DOHH2 (cell line): ENCODE data around the gene ADSL.

Experiments used
- H3F3A ChIP-seq: fragments of 200-600 bp; sonication (generic), shearing (Covaris generic); 2 replicates; pipeline ENCODE4 v1.6.0; 2016; ENCODE audit warnings: antibody characterized with exemption, mild to moderate bottlenecking; ENCODE audit not compliant: control insufficient read depth, insufficient read depth
- H3K27ac ChIP-seq: fragments of 200-600 bp; sonication (generic); 2 replicates; pipeline ENCODE4 v1.5.1; 2014; ENCODE audit warnings: low read depth, mild to moderate bottlenecking, low read length, moderate library complexity
- H3K27me3 ChIP-seq: fragments of 200-600 bp; sonication (generic); 2 replicates; pipeline ENCODE4 v1.6.1; 2014; ENCODE audit warnings: mild to moderate bottlenecking, low read length, mixed read lengths; ENCODE audit not compliant: control insufficient read depth
- H3K36me3 ChIP-seq: fragments of 200-600 bp; sonication (generic); 2 replicates; pipeline ENCODE4 v1.6.1; 2014; ENCODE audit warnings: mild to moderate bottlenecking, low read length, moderate library complexity, mixed read lengths; ENCODE audit not compliant: control insufficient read depth
- H3K4me1 ChIP-seq: fragments of 200-600 bp; sonication (generic); 2 replicates; pipeline ENCODE4 v1.6.1; 2014; ENCODE audit warnings: mild to moderate bottlenecking, low read length, mixed read lengths; ENCODE audit not compliant: control insufficient read depth
- H3K4me2 ChIP-seq: fragments of 200-600 bp; sonication (generic); 2 replicates; pipeline ENCODE4 v1.6.0; 2014; ENCODE audit warnings: mild to moderate bottlenecking, low read length, moderate library complexity
- H3K4me3 ChIP-seq: fragments of 200-600 bp; sonication (generic); 2 replicates; pipeline ENCODE4 v1.5.1; 2014; ENCODE audit warnings: mild to moderate bottlenecking, low read length, mixed read lengths
- H3K79me2 ChIP-seq: fragments of 200-600 bp; sonication (generic); 2 replicates; pipeline ENCODE4 v1.6.1; 2014; ENCODE audit warnings: mild to moderate bottlenecking, low read length, mixed read lengths; ENCODE audit not compliant: control insufficient read depth
- H3K9me2 ChIP-seq: fragments of 200-600 bp; sonication (generic); replicated peaks from 2 replicates; pipeline ENCODE4 v1.6.1; 2014; ENCODE audit warnings: mild to moderate bottlenecking, low read length, mixed read lengths; ENCODE audit not compliant: control insufficient read depth
- H3K9me3 ChIP-seq: fragments of 200-600 bp; sonication (generic); 2 replicates; pipeline ENCODE4 v1.6.1; 2014; ENCODE audit warnings: antibody characterized with exemption, low read length, mixed read lengths; ENCODE audit not compliant: control insufficient read depth, insufficient read depth
- H4K20me1 ChIP-seq: fragments of 200-600 bp; sonication (generic); 2 replicates; pipeline ENCODE4 v1.6.0; 2014; ENCODE audit warnings: low read depth, mild to moderate bottlenecking, antibody characterized with exemption, low read length, moderate library complexity; ENCODE audit not compliant: control insufficient read depth, insufficient read depth
- EZH2phosphoT487 ChIP-seq: fragments of 200-600 bp; sonication (generic); IDR thresholded peaks from 2 replicates; pipeline ENCODE4 v1.6.1; 2017; ENCODE audit warnings: borderline replicate concordance, mild to moderate bottlenecking, antibody characterized with exemption, low read length, moderate library complexity, mixed read lengths
- TF ChIP-seq, protein P1 (sequence below): fragments of 200-600 bp; sonication (generic); IDR thresholded peaks from one replicate; pipeline ENCODE4 v1.5.1; 2014; ENCODE audit warnings: antibody characterized with exemption, mild to moderate bottlenecking, low read depth, low read length; ENCODE audit not compliant: poor library complexity, severe bottlenecking

Gene ADSL

DNA sequence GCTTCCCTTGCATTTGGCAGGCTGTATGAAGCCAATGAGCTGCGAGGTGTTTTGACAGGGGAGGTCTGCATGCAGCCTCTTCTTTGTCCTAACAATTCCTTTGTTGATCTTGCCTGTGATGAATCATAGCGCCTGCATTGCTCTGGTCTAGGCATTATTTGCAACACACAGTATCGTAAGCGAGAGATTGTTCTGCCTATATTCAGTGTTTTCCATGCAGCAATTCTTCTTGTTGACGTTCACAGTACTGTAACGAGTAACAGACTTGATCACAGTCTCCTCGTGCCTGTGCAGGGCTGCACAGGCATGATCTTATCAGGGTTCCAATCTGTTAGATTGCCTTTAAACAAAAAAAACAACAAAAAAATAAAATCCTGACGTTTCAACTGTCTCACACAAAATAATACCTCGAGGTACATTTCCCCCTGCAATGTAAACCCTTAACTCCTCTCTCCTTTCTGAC is 13.9 kb upstream of the ADSL start:
- H3K27ac ChIP-seq: no peak overlapping the region
- H3K79me2 ChIP-seq: no peaks in the 10 kb centered on the region
- H3K4me1 ChIP-seq: peaks cover 35% of the 10 kb centered on the region
- TF ChIP-seq, protein P1, sequence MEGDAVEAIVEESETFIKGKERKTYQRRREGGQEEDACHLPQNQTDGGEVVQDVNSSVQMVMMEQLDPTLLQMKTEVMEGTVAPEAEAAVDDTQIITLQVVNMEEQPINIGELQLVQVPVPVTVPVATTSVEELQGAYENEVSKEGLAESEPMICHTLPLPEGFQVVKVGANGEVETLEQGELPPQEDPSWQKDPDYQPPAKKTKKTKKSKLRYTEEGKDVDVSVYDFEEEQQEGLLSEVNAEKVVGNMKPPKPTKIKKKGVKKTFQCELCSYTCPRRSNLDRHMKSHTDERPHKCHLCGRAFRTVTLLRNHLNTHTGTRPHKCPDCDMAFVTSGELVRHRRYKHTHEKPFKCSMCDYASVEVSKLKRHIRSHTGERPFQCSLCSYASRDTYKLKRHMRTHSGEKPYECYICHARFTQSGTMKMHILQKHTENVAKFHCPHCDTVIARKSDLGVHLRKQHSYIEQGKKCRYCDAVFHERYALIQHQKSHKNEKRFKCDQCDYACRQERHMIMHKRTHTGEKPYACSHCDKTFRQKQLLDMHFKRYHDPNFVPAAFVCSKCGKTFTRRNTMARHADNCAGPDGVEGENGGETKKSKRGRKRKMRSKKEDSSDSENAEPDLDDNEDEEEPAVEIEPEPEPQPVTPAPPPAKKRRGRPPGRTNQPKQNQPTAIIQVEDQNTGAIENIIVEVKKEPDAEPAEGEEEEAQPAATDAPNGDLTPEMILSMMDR: no peak
- no peak for TF ChIP-seq EZH2phosphoT487
- no peaks in the 10 kb centered on the region for H4K20me1 ChIP-seq
- H3K9me3 ChIP-seq: no peaks in the 10 kb centered on the region
- no peaks in the 10 kb centered on the region for H3K27me3 ChIP-seq
- H3K4me2 ChIP-seq: no peak overlapping the region
- H3K36me3 ChIP-seq: peaks cover 2% of the 10 kb centered on the region; the same call in 1 of the 2 replicates
- no peak overlapping the region for H3K4me3 ChIP-seq
- H3F3A ChIP-seq: peaks cover 10% of the 10 kb centered on the region; the same call in 1 of the 2 replicates
- H3K9me2 ChIP-seq: no peaks in the 10 kb centered on the region

DNA sequence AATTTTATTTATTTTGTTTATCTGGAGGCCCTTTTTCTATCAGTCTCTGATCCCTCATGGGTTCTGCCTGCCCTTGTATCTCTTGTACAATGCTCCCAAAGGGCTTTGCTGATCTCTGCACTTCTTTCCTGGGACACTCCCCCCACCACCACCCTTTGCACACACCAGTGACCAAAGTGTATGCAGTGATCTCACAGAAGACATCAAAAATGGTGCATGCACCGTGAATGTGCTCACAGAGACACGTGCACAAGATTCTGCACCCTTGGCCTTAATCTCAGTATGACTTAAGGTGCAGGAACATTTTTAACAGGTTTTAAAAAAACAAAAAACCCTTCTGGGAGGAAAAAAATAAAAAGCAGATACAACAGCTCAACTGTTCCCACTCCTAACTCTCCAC is 12.2 kb upstream of the ADSL start:
- H3K27me3 ChIP-seq: no peaks in the 10 kb centered on the region
- H3K36me3 ChIP-seq: no peaks in the 10 kb centered on the region
- H3K79me2 ChIP-seq: no peaks in the 10 kb centered on the region
- no peaks in the 10 kb centered on the region for H3K9me3 ChIP-seq
- peaks cover 35% of the 10 kb centered on the region for H3K4me1 ChIP-seq
- H3K27ac ChIP-seq: no peak overlapping the region
- peak overlapping the region; percentile 40 for H3K4me2 ChIP-seq
- H3F3A ChIP-seq: peaks cover 10% of the 10 kb centered on the region; the same call in 1 of the 2 replicates
- H4K20me1 ChIP-seq: no peaks in the 10 kb centered on the region
- H3K9me2 ChIP-seq: no peaks in the 10 kb centered on the region
- peak overlapping the region; percentile 18; the same call in 1 of the 2 replicates for H3K4me3 ChIP-seq
- no peak for TF ChIP-seq EZH2phosphoT487
- TF ChIP-seq, protein P1: no peak

DNA sequence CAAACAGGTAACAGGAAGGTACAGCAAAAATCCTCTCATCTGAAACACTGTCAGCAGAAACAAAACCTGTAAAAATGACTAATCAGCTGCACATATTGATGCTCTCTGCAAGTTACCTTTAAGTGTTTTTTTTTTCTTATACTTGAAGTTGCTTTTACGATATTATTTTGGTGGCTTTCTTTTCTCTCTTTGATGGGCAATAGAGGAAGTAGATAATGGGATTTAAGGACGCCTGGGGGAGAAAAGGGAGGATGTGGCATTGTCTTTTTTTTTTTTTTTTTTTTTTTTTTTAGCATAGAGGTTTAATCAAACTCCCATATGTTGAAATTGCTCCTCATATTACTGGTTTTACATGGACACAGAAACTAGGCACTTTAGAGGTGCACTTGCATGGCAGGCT is 11.4 kb upstream of the ADSL start:
- peaks cover 10% of the 10 kb centered on the region; the same call in 1 of the 2 replicates for H3F3A ChIP-seq
- no peaks in the 10 kb centered on the region for H3K27me3 ChIP-seq
- H3K27ac ChIP-seq: no peak overlapping the region
- no peaks in the 10 kb centered on the region for H3K36me3 ChIP-seq
- no peaks in the 10 kb centered on the region for H3K9me3 ChIP-seq
- no peak overlapping the region for H3K4me3 ChIP-seq
- peak overlapping the region; percentile 40 for H3K4me2 ChIP-seq
- H3K4me1 ChIP-seq: peaks cover 35% of the 10 kb centered on the region
- TF ChIP-seq EZH2phosphoT487: no peak
- TF ChIP-seq, protein P1: no peak
- H3K9me2 ChIP-seq: no peaks in the 10 kb centered on the region
- H3K79me2 ChIP-seq: no peaks in the 10 kb centered on the region
- H4K20me1 ChIP-seq: no peaks in the 10 kb centered on the region
